ENCODE data around the gene CERCAM.
"Not testable (repeated sequence)": the region's sequence is repeated elsewhere in the genome, so short reads cannot be mapped to it uniquely, and the experiment has no call there.

Gene CERCAM

DNA sequence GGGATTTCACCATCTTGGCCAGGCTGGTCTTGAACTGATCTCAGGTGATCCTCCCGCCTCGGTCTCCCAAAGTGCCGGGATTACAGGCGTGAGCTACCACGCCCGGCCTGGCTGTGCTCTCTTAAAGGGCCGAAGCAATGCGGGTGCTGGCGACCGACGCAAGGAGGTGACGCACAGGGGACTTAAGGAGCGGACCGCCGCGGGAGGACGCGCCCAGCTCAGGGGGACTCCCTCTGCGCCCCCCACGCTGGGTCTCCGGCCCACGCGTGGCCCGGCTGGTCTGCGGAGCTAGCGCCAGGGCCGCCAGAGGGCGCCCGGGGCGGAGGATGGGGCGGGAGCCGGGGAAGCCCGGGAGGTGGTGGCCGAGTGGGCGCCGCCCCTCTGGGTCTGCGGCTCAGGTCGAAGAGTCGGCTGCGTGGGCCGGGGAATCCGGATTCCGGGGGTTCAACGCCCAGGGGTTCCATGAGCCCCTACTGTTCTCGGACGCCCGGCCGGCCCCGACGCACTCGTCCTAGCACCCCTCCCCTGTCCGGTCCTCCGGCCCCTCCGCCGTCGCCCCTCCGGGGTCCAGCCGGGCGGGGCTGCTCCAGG lies 502 bp upstream of the CERCAM start:
- peak; percentile 56 for DNase-seq

DNA sequence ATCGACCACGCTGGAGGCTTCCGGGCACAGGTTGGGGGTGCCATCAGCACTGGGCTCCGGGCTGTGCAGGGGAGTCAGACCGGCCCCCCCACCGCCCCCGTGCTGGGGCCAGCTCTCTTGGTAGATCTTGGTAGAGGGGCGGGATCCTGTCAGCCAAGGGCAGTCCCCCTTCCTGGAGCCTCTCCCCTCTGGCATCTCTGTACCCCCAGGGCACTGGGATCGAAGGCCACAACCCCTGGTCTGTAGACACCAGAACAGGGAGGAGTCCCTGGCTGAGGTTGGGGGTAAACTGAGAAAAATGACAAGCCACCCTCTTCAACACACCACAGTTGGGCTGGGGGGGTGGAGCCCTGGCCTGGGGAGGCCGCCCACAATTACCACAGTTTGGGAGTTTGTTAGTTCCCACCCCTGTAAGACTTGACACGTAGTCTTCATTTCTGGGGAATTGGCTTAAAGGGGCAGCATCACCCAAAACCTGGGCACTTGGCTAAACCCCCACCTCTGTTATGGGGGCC lies 882 bp downstream of the CERCAM start:
- no peak for DNase-seq

DNA sequence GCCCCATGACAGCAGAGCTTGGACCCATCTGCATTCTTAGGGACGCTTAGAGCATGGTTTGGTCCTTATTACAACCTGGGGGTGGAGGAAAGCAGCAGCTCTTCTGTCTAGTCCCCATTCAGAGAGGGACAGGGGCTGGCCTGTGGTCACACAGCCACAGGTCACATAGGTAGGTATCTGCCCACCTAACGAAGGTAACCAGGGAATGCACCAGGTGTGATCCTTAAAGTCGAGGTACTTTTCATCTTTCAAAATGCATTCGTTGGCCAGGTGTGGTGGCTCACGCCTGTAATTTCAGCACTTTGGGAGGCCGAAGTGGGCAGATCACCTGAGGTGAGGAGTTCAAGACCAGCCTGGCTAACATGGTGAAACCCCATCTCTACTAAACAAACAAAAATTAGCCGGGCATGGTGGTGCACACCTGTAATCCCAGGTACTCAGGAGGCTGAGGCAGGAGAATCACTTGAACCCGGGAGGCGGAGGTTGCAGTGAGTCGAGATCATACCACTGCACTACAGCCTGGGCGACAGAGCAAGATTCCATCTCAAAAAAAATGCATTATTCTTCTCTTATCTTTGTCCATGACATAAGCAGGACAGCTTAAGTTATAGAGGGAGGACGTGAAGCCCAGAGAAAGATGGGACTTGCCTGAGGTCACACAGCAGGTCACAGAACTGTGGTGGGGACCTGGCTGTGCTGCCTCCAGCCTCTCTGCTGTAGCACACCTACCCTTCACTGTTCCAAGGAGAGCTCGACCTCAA lies 1.5 kb downstream of the CERCAM start:
- DNase-seq, result not testable (repeated sequence)

DNA sequence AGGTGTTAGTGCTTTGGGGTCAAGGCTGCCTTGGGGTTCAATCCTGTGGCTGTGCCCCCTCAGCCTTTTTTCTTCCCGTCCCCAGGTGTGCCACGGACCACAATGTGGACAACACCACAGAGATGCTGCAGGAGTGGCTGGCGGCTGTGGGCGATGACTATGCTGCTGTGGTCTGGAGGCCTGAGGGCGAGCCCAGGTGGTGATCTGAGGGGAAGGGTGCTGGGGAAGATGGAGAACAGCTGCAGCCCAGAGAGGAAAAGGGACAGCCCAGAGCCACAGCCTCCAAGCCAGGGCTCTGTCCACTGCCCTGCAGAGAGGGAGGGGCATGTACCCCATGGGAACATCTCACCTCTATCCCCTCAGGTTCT lies 2.1 kb downstream of the CERCAM start:
- DNase-seq, result no peak

DNA sequence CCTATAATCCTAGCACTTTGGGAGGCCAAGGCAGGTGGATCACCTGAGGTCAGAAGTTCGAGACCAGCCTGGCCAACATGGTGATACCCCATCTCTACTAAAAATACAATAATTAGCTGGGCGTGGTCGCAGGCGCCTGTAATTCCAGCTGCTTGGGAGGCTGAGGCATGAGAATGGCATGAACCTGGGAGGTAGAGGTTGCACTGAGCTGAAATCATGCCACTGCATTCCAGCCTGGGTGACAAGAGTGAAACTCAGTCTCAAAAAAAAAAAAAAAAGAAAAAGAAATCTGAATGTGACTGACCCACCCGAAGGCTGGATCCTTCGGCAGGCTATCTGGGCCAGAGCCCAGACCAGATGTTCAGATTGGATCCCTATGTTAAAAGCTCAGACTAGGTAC lies 2.7 kb downstream of the CERCAM start:
- DNase-seq, result not testable (repeated sequence)

DNA sequence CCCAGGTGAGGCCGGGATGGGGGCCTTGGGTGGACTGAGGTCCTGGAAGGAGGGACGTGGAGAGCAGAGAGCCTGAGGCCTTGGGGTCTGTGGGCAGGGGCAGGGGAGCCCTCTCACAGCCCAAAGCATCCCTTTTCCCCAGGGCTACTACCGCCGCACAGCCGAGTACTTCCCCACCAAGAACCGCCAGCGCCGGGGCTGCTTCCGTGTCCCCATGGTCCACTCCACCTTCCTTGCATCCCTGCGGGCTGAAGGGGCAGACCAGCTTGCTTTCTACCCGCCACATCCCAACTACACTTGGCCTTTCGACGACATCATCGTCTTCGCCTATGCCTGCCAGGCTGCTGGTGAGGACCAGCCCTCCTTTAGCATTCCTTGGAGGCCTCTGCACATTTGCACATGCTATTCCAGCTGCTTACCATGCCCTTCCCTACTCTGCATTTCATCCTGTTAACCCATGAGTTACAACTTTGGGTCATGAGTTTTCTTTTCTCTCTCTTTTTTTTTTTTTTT lies 3.7 kb downstream of the CERCAM start:
- DNase-seq, result no peak

DNA sequence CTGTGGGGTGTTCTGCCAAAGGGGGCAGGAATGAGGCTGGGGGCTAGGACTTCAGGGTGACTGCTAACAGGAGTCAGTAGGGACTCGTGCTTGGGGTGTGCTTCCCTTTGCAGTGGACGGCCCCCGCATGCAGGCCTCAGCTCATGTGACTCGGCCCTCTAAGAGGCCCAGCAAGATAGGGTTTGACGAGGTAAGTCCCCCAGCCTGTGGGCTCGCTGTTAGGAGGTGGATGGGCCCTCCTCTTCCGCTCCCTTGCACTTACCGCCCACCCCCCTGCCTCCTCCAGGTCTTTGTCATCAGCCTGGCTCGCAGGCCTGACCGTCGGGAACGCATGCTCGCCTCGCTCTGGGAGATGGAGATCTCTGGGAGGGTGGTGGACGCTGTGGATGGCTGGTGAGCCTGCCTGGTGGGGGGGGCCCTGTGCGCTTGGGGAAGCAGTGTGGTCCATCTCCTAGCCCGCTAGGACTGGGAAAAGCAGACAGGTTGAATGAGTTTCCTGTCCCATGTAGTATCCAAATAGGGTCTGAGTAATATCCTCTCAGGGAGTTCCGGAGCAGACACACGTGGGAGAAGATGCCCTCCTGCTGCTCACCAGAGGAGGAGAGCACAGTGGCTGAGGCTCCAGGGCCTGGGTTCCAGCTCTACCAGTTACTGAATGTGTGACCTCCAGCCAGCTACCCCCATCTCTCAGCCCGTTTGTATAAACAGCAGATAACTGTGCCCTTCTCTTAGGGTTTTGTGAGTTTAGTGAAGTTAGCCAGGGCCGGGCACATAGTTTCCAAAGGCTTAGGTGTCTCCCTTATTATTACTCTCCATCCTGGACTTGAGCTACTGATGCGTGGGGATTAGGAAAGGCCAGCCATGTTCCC lies 8.2 kb downstream of the CERCAM start:
- DNase-seq, result no peak

DNA sequence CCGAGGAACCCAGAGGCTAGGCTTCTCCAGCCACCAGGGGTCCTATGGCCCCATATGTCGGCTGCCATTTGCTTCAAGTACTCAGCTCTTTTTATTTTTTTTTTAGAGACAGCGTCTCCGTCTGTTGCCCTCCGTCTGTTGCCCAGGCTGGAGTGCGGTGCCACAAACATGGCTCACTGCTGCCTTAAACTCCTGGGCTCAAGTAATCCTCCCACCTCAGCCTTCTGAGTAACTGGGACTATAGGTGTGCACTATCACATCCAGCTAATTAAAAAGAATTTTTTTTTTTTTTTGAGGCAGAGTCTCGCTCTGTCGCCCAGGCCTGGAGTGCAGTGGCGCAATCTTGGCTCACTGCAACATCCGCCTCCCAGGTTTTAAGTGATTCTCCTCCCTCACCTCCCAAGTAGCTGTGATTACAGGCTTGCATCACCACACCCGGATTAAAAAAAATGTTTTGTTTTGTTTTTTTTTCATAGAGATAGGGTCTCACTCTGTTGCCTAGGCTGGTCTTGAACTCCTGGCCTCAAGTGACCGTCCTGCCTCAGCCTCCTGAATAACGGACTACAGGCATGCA lies 8.9 kb downstream of the CERCAM start:
- no peak for DNase-seq

DNA sequence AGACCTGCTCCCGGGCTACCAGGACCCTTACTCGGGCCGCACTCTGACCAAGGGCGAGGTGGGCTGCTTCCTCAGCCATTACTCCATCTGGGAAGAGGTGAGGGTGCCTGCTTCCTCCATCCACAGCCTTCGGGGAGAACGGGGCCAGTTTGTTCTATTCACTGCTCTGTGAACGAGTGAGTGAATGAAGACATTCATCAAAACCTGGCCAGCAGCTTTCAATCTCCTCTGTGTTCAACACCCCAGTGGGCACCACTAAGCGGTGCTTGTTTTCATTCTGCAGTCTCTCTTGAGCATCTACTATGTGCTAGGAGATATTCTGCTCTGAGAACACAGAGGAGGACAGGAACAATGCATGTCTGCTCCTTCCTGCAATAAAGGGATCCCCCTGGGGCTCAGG lies 10.6 kb downstream of the CERCAM start:
- no peak for DNase-seq

DNA sequence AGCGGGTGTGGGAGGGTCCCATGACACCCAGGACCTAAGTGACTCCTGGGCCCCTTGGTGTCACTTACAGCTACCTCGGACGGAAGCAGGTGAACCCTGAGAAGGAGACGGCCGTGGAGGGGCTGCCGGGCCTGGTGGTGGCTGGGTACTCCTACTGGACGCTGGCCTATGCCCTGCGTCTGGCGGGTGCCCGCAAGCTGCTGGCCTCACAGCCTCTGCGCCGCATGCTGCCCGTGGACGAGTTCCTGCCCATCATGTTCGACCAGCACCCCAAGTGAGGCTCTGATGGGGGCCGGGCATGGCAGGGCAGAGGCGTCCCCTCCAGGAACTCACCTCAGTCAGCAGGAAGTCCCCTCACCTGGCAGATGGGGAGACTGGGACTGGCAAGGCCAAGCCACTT lies 13.7 kb downstream of the CERCAM start:
- no peak for DNase-seq

DNA sequence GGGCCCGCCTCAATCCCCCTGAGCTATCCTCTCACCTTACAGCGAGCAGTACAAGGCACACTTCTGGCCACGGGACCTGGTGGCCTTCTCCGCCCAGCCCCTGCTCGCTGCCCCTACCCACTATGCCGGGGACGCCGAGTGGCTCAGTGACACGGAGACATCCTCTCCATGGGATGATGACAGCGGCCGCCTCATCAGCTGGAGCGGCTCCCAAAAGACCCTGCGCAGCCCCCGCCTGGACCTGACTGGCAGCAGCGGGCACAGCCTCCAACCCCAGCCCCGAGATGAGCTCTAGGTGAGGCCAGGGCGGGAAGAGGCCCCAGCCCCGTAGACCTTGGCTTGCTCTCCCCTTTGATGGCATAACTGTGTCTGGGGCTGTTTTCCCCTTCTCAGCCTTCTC lies 15.0 kb downstream of the CERCAM start:
- no peak for DNase-seq

DNA sequence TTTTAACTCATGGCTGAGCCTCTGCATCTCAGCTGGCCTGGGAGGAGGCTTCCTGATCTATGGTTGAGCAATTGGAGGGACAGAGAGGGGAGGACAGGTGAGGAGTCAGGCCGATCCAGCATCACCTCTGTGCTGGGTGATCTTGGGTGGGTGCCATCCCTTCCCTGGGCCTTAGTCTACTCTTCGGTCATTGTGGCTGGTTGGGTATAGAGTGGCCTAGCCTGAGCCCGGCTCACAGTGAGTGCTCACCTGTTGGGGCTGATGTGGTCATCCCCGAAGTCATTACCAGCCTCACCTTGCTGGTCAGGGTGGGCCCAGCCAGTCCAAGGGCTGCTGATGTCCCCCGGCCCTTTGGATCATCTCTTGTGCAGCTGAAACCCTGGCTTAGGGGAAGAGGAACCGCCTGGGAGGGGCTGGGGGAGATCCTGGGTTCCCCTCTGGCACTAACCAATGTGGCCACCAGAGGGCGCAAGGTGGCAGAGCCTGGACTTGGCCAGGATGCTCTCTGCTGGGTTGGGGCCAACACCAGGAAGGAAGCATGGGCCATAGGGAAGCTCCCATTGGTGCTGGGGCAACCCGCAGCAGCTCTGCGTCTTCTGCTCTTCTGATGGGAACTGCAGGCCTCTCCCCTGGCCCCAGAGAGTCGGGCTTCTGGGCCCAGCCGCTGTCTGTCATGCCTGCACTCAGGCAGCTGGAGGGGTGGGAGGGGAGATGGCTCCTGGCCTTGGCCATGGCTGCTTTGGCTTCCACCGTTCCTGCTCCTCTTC lies 17.9 kb downstream of the CERCAM start:
- DNase-seq, result peak; percentile 77

DNA sequence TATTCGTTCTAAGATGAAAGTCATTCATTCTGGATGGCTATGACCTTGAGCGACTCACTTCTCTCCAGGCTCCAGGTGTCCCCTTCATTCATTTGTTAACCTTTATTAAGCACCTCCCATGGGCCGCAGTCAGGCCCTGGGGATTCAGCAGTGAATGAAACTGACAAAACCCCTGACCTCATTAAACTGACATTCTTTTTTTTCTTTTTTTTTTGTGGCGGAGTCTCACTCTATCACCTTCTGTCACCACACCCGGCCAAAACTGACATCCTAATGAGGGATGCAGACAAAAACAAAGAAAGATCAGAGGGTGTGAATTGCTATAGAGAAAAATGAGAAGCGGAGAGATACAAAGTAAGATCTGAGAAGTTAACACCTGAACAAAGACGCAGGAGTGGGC lies 18.6 kb downstream of the CERCAM start:
- no peak for DNase-seq

DNA sequence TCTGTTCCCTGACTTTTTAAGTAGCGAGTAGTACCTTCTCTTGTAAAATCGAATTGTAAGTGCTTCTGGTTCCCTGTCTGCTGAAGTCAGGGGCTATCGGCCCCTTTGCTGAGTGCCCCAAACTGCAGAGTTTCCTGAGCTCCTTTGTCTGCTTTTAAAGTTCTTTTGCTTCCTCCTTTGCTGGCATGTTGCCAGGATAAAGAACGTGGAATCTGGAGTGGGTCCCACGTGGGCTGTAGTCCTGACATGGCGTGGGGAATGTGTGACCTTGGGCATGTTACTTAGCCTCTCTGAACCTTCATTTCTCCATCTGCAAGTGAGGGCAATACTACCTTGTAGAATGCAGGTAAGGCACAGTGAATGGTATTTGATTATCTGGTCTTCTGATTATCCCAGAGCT lies 21.5 kb downstream of the CERCAM start:
- no peak for DNase-seq

DNA sequence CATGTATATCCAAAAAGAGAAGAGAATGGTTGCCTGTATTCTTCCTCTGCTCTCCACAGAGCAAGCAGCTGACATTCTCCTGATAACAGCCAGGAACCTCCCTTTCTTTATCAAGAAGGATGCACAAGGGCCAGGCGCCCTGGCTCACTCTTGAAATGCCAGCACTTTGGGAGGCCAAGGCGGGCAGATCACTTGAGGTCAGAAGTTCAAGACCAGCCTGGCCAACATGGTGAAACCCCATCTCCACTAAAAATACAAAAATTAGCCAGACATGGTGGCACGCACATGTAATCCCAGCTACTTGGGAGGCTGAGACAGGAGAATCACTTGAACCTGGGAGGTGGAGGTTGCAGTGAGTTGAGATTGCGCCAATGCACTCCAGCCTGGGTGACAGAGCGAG lies 25.8 kb downstream of the CERCAM start:
- not testable (repeated sequence) for DNase-seq

DNA sequence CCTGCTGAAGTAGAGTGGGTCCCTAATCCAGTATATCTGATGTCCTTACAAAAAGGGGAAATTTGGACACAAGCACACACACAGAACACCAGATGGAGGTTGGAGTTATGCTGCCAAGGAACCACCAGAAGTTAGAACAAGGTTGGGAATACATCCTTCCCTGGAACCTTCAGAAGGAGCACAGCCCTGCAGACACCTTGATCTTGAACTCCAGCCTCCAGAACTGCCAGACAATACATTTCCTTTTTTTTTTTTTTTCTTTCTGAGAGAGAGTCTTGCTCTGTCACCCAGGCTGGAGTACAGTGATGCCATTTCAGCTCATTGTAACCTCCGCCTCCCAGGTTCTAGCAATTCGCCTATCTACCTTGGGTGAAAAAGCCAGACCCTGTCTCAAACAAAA lies 28.1 kb downstream of the CERCAM start:
- no peak for DNase-seq

DNA sequence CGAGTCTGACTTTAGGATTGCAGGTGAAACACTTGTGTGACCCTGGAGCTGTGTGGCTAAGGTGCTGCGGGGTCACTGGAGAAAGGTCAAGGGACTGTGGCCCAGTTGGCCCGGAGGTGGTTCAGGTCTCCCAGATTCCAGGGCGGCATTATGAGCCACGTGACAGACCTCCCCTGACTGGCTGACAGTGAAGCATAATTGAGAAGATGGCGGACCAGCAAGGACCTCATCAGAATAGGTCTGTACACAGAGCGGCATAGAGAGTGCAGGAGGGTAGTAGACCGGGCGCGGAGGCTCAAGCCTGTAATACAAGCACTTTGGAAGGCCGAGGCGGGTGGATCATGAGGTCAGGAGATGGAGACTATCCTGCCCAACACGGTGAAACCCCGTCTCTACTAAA lies 34.3 kb downstream of the CERCAM start:
- no peak for DNase-seq

DNA sequence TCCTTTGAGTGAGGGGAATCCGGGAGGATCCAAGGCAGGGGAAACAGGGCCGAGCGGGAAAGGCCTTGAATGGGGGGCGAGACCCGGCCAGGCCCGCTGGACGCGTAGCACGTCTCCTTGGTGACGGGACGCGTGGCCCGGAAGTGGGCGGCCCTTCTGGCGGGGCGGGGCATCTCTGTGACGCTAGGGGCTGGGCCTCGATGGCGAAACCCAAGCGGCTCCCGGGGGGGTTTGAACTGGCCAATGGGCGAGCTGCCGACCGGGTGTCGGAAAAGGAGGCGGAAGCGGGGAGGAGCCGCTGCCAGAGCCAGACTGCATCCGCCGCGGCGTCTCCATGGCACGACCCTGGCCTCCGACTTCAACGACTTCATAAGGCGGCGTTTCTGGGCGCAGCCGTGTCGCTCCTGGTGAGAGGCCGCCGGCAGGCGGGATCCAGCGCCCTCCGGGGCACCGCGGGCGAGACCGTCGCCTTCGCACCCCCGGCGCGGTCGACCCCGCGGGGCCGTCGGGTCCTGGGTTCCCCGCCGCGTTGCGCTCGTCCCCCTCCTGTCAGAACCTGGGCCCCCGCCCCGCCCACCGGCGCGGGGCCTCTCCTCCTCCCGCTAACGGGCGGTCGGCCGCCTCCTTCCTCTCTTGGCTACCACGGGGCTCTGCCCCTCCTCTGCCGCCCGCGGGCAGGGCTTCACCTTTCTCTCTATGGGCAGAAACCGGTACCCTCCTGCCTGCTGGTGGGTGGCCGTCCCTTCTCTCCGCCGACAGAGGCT lies 35.4 kb downstream of the CERCAM start, which contains the start of gene ODF2:
ODF2 (plus strand) TSS at position 158 of the 764 bp plus-strand sequence; CDS start at position 244, 86 bp downstream.
- DNase-seq, result peak; percentile 98

DNA sequence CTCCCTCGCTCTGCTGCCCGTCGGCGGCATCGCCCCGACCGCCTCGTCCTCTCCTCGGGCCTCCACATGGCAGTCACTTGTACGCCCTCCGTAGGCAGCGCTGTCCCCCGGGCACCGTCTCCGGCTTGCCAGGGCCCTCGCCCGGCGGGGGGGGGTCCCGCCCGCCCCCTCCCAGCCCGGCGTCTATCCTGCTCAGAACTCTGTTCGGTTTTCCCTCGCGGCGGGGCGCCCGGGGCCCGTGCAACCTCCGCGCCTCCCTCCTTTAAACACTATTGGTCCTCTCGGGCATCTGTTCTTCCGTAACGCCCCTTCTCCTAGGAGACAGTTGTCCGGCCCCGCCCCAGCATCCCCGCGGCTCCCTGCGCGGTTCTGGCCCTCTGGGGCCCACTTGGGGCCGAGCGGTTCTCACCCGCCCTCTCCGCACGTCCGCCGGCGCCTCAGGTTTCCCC lies 36.0 kb downstream of the CERCAM start:
- peak; percentile 56 for DNase-seq

DNA sequence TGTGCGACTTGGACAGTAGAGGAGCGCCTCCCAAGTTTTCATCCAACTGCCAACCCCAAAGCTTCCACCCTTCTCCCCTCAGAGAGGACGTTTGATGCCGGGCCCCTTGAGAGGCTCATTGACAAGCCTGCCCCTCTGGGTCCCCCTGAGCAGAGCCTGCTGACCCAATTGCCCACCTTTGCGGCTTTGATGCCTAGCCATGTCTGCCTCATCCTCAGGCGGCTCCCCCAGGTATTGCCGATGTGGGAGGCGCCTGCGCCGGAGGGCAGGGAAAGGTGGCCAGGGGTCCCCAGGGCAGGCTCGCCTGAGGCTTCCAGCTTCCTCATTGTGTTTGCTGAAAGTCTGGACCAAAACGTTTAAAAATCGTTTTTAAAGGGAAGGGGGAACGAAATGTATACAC lies 36.5 kb downstream of the CERCAM start:
- DNase-seq, result no peak

DNA sequence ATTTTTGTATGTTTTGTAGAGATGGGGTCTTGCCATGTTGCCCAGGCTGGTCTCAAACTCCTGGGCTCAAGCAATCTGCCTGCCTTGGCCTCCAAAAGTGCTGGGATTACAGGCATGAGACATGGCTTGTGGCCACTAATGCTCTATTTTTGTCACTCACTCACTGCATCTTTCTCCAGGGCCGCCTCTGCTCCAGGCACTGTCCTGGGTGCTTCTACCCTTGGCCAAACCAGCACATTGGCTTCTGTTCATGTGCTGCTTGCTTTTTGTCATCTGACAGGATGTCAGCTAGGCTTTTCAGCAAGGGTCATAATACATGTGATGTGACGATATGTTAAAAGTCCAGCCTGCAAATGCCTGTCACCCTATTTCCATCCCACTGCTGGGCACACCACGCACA lies 38.4 kb downstream of the CERCAM start:
- DNase-seq, result no peak
